K562 (cell line): Measurements from ENCODE around the gene PARD3. TPM values are rescaled to one million over a fixed set of nuclear protein-coding genes. Genes with fewer than 3 reads are reported as not detected.

Experiments
- ATAC-seq: fragments of 200-7000 bp; cut with Tn5 transposase; 3 replicates; pipeline ENCODE4 v1.9.1; 2020; ENCODE audit warnings: moderate library complexity
- BruUV-seq: library from RNA; stranded (reverse); fragments of 400-500 nt; replicated peaks from 2 replicates; lab custom pipeline; 2021; lab: Mats Ljungman, UMichigan
- CTCF ChIA-PET: fragments of 300-600 bp; formaldehyde crosslinking; extraction: SDS; loops from one replicate; lab custom pipeline; 2021; ENCODE audit warnings: low intra/inter-chr PET ratio; lab: Yijun Ruan, JAX
- POLR2A ChIA-PET: fragments of 300-600, 350-650 bp; sonication (Branson Sonifier 250); formaldehyde crosslinking; extraction: SDS; loops from one replicate; lab custom pipeline; 2021; ENCODE audit warnings: antibody characterized with exemption, inconsistent platforms; lab: Yijun Ruan, JAX
- DNase-seq, 4 experiments: peaks; one replicate each; pipeline versions ENCODE4 v3.0.0 to v3.0.0-alpha.2; 2011 to 2018; ENCODE audit warnings: low spot score in 3 of 4, mixed read lengths in 3 of 4; ENCODE audit errors: extremely low read depth in 1 of 4
- FAIRE-seq: peaks from 2 replicates; lab custom pipeline; 2011; peaks lifted over from hg19 to GRCh38; lab: Jason Lieb, UNC
- H2AFZ ChIP-seq: 2 replicates; pipeline ENCODE4 v1.6.0; 2011; ENCODE audit warnings: low read depth, low read length, control low read depth, inconsistent platforms
- H3K27ac ChIP-seq: fragments of 200-600 bp; 3 replicates; pipeline ENCODE4 v1.8.0; 2011; ENCODE audit warnings: low read depth, mild to moderate bottlenecking, control low read depth, inconsistent platforms, low read length, moderate library complexity, mixed read lengths; ENCODE audit errors: extremely low read depth
- H3K27me3 ChIP-seq, 2 experiments: fragments of 300-600 bp in 1 of 2; 2 replicates in 1 of 2; 3 replicates in 1 of 2; pipeline versions ENCODE4 v1.6.0 to v1.8.0; 2011; ENCODE audit warnings: inconsistent platforms in 2 of 2, low read length in 2 of 2, mild to moderate bottlenecking in 1 of 2, mixed read lengths in 1 of 2, moderate library complexity in 1 of 2; ENCODE audit not compliant: control insufficient read depth in 2 of 2, insufficient read depth in 2 of 2
- H3K36me3 ChIP-seq: fragments of 300-600 bp; 3 replicates; pipeline ENCODE4 v1.8.0; 2011; ENCODE audit warnings: mild to moderate bottlenecking, low read length, inconsistent platforms; ENCODE audit not compliant: control insufficient read depth, insufficient read depth
- H3K4me1 ChIP-seq, 2 experiments: fragments of 200-600 bp in 1 of 2; replicated peaks in 1 of 2; 2 replicates in 1 of 2; 3 replicates in 1 of 2; pipeline versions ENCODE4 v1.5.1 to v1.8.0; 2011; ENCODE audit warnings: inconsistent platforms in 2 of 2, low read length in 2 of 2, mild to moderate bottlenecking in 1 of 2, mixed read lengths in 1 of 2, moderate library complexity in 1 of 2; ENCODE audit not compliant: control insufficient read depth in 2 of 2, insufficient read depth in 2 of 2
- H3K4me2 ChIP-seq: 2 replicates; pipeline ENCODE4 v1.6.1; 2011; ENCODE audit warnings: low read length, control low read depth, inconsistent platforms, mixed read lengths; ENCODE audit not compliant: insufficient read depth
- H3K4me3 ChIP-seq: fragments of 200-600 bp; sonication (generic), shearing (Covaris generic); 2 replicates; pipeline ENCODE4 v1.5.1; 2016; ENCODE audit warnings: control low read depth, inconsistent platforms
- H3K79me2 ChIP-seq: fragments of 200-600 bp; 3 replicates; pipeline ENCODE4 v1.8.0; 2011; ENCODE audit warnings: low read length, inconsistent platforms; ENCODE audit not compliant: control insufficient read depth, insufficient read depth
- H3K9ac ChIP-seq, 2 experiments: 2 replicates each; pipeline versions ENCODE4 v1.6.0 to v1.6.1; 2011; ENCODE audit warnings: low read depth in 2 of 2, low read length in 2 of 2, control low read depth in 1 of 2, inconsistent platforms in 1 of 2, mild to moderate bottlenecking in 1 of 2, mixed read lengths in 1 of 2; ENCODE audit not compliant: insufficient read depth in 1 of 2
- H3K9me1 ChIP-seq: one replicate; pipeline ENCODE4 v1.6.0; 2011; ENCODE audit warnings: inconsistent platforms, mild to moderate bottlenecking, low read length, moderate library complexity; ENCODE audit not compliant: control insufficient read depth, insufficient read depth
- H3K9me3 ChIP-seq: replicated peaks from 2 replicates; pipeline ENCODE4 v1.5.1; 2011; ENCODE audit warnings: low read depth, low read length, inconsistent platforms; ENCODE audit not compliant: control insufficient read depth, insufficient read depth
- H4K20me1 ChIP-seq: replicated peaks from 2 replicates; pipeline ENCODE4 v1.6.1; 2011; ENCODE audit warnings: low read length, inconsistent platforms, mixed read lengths; ENCODE audit not compliant: control insufficient read depth, insufficient read depth
- DACH1 ChIP-seq: fragments of 450-650 bp; IDR thresholded peaks from 2 replicates; pipeline ENCODE4 v1.6.1; 2018; ENCODE audit not compliant: partially characterized antibody
- DDX20 ChIP-seq: fragments of 450-650 bp; IDR thresholded peaks from 2 replicates; pipeline ENCODE4 v1.6.1; 2016; ENCODE audit warnings: missing genetic modification characterization, low read depth, mild to moderate bottlenecking, missing compliant biosample characterization, moderate library complexity
- ERF ChIP-seq: fragments of 450-650 bp; formaldehyde crosslinking; IDR thresholded peaks from 2 replicates; pipeline ENCODE4 v1.4.0; 2020; ENCODE audit warnings: mild to moderate bottlenecking, mixed read lengths
- FOXM1 ChIP-seq, 2 experiments: fragments of 450-650 bp in 1 of 2; sonication (generic) in 1 of 2; formaldehyde crosslinking in 1 of 2; IDR thresholded peaks; 2 replicates each; pipeline versions ENCODE4 v1.6.1 to v1.9.0; 2017 to 2022; ENCODE audit warnings: low read depth in 2 of 2, mild to moderate bottlenecking in 2 of 2, missing genetic modification reagents in 1 of 2, moderate library complexity in 1 of 2
- PHF8 ChIP-seq: fragments of 200-600 bp; sonication (generic); IDR thresholded peaks from 2 replicates; pipeline ENCODE4 v1.6.1; 2012; ENCODE audit warnings: mixed run types, mild to moderate bottlenecking, inconsistent platforms, low read length, moderate library complexity, borderline replicate concordance
- PHTF2 ChIP-seq: fragments of 250-450 bp; sonication (Bioruptor Pico); IDR thresholded peaks from 2 replicates; pipeline ENCODE4 v1.5.0; 2021; ENCODE audit warnings: mild to moderate bottlenecking
- PURB ChIP-seq: sonication (generic); formaldehyde crosslinking; IDR thresholded peaks from 2 replicates; pipeline ENCODE4 v1.9.0; 2021; ENCODE audit warnings: low read depth, mild to moderate bottlenecking, missing genetic modification reagents
- SLC30A9 ChIP-seq: fragments of 250-450 bp; sonication (Bioruptor Pico); IDR thresholded peaks from 2 replicates; pipeline ENCODE4 v1.8.0; 2022; ENCODE audit warnings: mild to moderate bottlenecking, moderate library complexity
- ZFP1 ChIP-seq: fragments of 450-650 bp; formaldehyde crosslinking; IDR thresholded peaks from 2 replicates; pipeline ENCODE4 v1.4.0; 2020; ENCODE audit warnings: mild to moderate bottlenecking, mixed read lengths
- ZNF140 ChIP-seq: fragments of 250-450 bp; sonication (Bioruptor Pico); IDR thresholded peaks from 2 replicates; pipeline ENCODE4 v1.8.0; 2021; ENCODE audit warnings: moderate library complexity, mild to moderate bottlenecking, inconsistent platforms
- ZNF165 ChIP-seq: fragments of 250-450 bp; sonication (Bioruptor Pico); IDR thresholded peaks from 2 replicates; pipeline ENCODE4 v1.4.0; 2020; ENCODE audit warnings: borderline replicate concordance
- WGBS: fragments of 100-300 bp; shearing (Covaris generic); methylation state at CpG from one replicate; pipeline ENCODE4 v1.1.6; 2016; ENCODE audit warnings: low coverage, mixed read lengths; ENCODE audit not compliant: insufficient coverage; ENCODE audit errors: missing lambda C conversion rate; 5-methylcytosine and 5-hydroxymethylcytosine counted together
- in situ Hi-C: fragments of 300-500 bp; cut with MboI; formaldehyde crosslinking; loops from 4 replicates; pipeline ENCODE4 v1.15.0; 2018; ENCODE audit warnings: inconsistent platforms, mixed read lengths
- intact Hi-C: fragments of 100-400 bp; cut with micrococcal nuclease; formaldehyde crosslinking; loops from 2 replicates; pipeline ENCODE4 v1.14.2; 2022
- polyA plus RNA-seq, 8 experiments: library from polyadenylated mRNA; depleted of rRNA in 4 of 8; stranded (reverse) in 5 of 8; unstranded in 3 of 8; fragments of >200 nt; fragmentation: Nextera tagmentation in 2 of 8; fragmentation: Illumina TruSeq in 1 of 8; extraction: Ambion mirVana in 2 of 8; extraction: Trizol in 1 of 8; gene quantifications; 2 replicates each; pipeline versions ENCODE4 v1.2.1 to v1.2.3, GENCODE V29; 2011 to 2014; ENCODE audit warnings: inconsistent platforms in 1 of 8, missing spikeins in 1 of 8
- total RNA-seq, 7 experiments: library from RNA; depleted of rRNA in 6 of 7; stranded (reverse); fragments of >200 nt in 6 of 7; fragmentation: Illumina TruSeq in 2 of 7; extraction: Trizol in 2 of 7; gene quantifications; 2 replicates each; pipeline versions ENCODE4 v1.2.1 to v1.2.3, GENCODE V29; 2011 to 2021; ENCODE audit warnings: low replicate concordance in 1 of 7
- TF ChIP-seq, protein P1 (sequence below): fragments of 250-450 bp; sonication (Bioruptor Pico); IDR thresholded peaks from 2 replicates; pipeline ENCODE4 v1.4.0; 2020; ENCODE audit warnings: borderline replicate concordance
- TF ChIP-seq, protein P2 (sequence below): sonication (generic); formaldehyde crosslinking; IDR thresholded peaks from 2 replicates; pipeline ENCODE4 v1.8.1; 2023; ENCODE audit warnings: missing genetic modification reagents, mild to moderate bottlenecking, borderline replicate concordance
- TF ChIP-seq, protein P3 (sequence below): fragments of 450-650 bp; formaldehyde crosslinking; IDR thresholded peaks from 2 replicates; pipeline ENCODE4 v1.4.0; 2022; ENCODE audit warnings: missing genetic modification characterization

PARD3 gene
- total and polyA plus RNA-seq, 9 of the 15 experiments (the other 6 are each of a cell fraction or from before 2014, with no cell fraction given), result 2.7 to 11.7 (median 7.7) TPM

DNA sequence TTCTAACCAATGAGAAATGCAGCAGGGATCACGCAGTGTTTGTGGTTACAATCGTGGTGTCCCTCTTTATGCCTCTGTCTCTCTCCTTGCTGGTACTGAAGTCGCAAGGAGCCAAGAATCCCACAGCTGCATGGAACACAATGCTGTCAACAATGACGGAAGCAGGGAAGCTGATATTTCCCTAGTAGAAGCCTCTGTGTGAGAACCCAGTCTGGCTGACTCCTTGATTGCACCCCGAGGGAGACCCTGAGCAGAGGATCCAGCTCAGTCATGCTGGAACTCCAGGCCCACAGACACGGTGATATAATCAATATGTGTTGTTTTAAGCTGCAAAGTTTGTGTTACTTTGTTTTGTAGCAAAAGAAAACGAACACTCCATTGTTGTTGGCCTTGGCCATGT is 677.9 kb downstream of the PARD3 start:
- no peak for DNase-seq
- CTCF ChIA-PET, result no interaction called here
- TF ChIP-seq FOXM1 (IDR thresholded peaks at IDR 0.05; ENCODE audit: low read depth) (no peak), FOXM1 (CRISPR knock-in tag; IDR thresholded peaks at IDR 0.05; ENCODE audit: low read depth) (no peak), PHTF2 (CRISPR knock-in tag) (no peak), DDX20 (tag) (no peak), ERF (CRISPR knock-in tag) (no peak), DACH1 (no peak), ZFP1 (CRISPR knock-in tag) (no peak), PHF8 (no peak), ZNF140 (no peak), ZNF165 (no peak), PURB (CRISPR knock-in tag) (no peak), SLC30A9 (no peak)
- TF ChIP-seq, protein P1, sequence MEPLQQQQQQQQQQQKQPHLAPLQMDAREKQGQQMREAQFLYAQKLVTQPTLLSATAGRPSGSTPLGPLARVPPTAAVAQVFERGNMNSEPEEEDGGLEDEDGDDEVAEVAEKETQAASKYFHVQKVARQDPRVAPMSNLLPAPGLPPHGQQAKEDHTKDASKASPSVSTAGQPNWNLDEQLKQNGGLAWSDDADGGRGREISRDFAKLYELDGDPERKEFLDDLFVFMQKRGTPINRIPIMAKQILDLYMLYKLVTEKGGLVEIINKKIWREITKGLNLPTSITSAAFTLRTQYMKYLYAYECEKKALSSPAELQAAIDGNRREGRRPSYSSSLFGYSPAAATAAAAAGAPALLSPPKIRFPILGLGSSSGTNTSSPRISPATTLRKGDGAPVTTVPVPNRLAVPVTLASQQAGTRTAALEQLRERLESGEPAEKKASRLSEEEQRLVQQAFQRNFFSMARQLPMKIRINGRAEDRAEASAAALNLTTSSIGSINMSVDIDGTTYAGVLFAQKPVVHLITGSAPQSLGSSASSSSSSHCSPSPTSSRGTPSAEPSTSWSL (CRISPR knock-in tag), result no peak
- TF ChIP-seq, protein P2, sequence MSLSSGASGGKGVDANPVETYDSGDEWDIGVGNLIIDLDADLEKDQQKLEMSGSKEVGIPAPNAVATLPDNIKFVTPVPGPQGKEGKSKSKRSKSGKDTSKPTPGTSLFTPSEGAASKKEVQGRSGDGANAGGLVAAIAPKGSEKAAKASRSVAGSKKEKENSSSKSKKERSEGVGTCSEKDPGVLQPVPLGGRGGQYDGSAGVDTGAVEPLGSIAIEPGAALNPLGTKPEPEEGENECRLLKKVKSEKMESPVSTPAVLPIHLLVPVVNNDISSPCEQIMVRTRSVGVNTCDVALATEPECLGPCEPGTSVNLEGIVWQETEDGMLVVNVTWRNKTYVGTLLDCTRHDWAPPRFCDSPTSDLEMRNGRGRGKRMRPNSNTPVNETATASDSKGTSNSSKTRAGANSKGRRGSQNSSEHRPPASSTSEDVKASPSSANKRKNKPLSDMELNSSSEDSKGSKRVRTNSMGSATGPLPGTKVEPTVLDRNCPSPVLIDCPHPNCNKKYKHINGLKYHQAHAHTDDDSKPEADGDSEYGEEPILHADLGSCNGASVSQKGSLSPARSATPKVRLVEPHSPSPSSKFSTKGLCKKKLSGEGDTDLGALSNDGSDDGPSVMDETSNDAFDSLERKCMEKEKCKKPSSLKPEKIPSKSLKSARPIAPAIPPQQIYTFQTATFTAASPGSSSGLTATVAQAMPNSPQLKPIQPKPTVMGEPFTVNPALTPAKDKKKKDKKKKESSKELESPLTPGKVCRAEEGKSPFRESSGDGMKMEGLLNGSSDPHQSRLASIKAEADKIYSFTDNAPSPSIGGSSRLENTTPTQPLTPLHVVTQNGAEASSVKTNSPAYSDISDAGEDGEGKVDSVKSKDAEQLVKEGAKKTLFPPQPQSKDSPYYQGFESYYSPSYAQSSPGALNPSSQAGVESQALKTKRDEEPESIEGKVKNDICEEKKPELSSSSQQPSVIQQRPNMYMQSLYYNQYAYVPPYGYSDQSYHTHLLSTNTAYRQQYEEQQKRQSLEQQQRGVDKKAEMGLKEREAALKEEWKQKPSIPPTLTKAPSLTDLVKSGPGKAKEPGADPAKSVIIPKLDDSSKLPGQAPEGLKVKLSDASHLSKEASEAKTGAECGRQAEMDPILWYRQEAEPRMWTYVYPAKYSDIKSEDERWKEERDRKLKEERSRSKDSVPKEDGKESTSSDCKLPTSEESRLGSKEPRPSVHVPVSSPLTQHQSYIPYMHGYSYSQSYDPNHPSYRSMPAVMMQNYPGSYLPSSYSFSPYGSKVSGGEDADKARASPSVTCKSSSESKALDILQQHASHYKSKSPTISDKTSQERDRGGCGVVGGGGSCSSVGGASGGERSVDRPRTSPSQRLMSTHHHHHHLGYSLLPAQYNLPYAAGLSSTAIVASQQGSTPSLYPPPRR (CRISPR knock-in tag), result no peak
- TF ChIP-seq, protein P3, sequence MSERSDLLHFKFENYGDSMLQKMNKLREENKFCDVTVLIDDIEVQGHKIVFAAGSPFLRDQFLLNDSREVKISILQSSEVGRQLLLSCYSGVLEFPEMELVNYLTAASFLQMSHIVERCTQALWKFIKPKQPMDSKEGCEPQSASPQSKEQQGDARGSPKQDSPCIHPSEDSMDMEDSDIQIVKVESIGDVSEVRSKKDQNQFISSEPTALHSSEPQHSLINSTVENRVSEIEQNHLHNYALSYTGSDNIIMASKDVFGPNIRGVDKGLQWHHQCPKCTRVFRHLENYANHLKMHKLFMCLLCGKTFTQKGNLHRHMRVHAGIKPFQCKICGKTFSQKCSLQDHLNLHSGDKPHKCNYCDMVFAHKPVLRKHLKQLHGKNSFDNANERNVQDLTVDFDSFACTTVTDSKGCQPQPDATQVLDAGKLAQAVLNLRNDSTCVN (CRISPR knock-in tag), result no peak

More for the DNA sequence above, 677.9 kb downstream of the PARD3 start:
- Histone ChIP-seq H3K4me2 (no peak overlapping the region), H2AFZ (no peak overlapping the region), H3K9me1 (no peaks in the 10 kb centered on the region), H3K79me2 (no peaks in the 10 kb centered on the region), H4K20me1 (no peaks in the 10 kb centered on the region; the same call in 1 of the 2 replicates), H3K9ac (no peak overlapping the region), H3K9me3 (no peaks in the 10 kb centered on the region), H3K27ac (no peak overlapping the region), H3K4me3 (no peak overlapping the region), H3K36me3 (no peaks in the 10 kb centered on the region), H3K4me1 (no peaks in the 10 kb centered on the region), H3K27me3 (peaks cover 0 to 4% of the 10 kb centered on the region in 2 experiments; a peak in 2 of 5 replicates)
- intact Hi-C loops, result no loop called here
- no TSS peak for BruUV-seq
- in situ Hi-C loops, result no loop called here
- ATAC-seq (no peak), FAIRE-seq (no peak)
- POLR2A ChIA-PET, result no interaction called here
- WGBS, result 0% methylated on average over 7 of the region's 7 CpGs
